H54 (cell line): ENCODE results near the gene SHB.
A peak's percentile ranks its signal among the peaks of the same experiment; 100 is the strongest.

Experiments used
- DNase-seq: peaks from one replicate; pipeline ENCODE4 v3.0.0; 2011; ENCODE audit warnings: low spot score, mixed read lengths; ENCODE audit not compliant: insufficient read length
- FAIRE-seq: peaks from 3 replicates; lab custom pipeline; 2011; peaks lifted over from hg19 to GRCh38; lab: Jason Lieb, UNC
- POLR2A ChIP-seq: IDR thresholded peaks from 2 replicates; pipeline ENCODE4 v1.6.1; 2011; ENCODE audit warnings: low read depth, mild to moderate bottlenecking, low read length

SHB gene

GRCh38 chr9:38000735-38001134 lies 68.3 kb downstream of the SHB start:
- no peak for FAIRE-seq
- DNase-seq, result no peak
- TF ChIP-seq POLR2A, result no peak

DNA sequence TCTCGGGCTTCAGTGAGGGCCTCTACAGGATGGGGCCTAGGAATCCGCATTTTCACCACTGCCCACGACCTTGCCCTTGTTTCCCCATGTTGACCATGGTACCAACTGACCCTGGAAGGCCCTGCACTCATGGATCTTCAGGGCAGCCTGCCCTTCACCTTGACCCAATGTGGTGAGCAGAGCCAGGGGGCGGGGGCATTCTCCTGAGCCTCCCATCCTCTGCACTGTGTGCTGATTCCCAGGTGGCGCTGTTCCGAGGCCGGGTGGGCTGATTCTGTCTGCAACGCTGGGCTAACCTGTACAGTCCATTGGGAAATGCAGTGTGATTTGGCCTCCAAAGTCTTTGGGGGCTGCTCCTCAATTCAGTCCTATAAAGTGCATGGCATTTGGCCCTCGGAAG lies 68.7 kb downstream of the SHB start:
- DNase-seq, result no peak
- no peak for TF ChIP-seq POLR2A
- FAIRE-seq, result no peak

DNA sequence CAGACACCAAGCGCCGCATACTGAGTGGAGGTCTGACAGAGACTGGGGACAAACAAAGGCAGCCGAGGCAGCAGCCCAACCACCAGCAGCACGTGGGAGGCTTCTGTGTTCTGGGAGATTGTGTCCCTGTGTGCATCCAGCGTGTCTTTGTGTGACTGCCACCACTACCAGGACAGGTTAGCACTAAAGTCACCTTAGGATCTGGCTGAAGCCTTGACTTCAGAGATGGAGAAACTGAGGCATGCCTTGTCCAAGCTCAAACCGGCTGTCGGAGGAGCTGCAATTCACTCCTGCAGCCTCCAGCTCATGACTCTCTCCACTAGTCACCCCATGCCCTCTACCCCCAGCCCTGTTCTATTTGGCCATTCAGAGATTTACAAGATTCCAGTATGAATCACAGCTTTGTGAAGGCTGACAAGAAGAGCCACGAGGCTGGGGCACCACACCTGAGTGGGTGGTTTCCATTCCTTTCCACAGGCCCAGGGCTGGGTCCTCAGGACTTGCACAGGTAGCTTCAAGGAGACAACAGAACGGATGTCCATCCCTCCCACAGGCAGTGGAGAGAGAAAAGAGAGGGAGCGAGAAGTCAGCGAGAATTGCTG lies 69.3 kb downstream of the SHB start:
- no peak for FAIRE-seq
- no peak for TF ChIP-seq POLR2A

DNA sequence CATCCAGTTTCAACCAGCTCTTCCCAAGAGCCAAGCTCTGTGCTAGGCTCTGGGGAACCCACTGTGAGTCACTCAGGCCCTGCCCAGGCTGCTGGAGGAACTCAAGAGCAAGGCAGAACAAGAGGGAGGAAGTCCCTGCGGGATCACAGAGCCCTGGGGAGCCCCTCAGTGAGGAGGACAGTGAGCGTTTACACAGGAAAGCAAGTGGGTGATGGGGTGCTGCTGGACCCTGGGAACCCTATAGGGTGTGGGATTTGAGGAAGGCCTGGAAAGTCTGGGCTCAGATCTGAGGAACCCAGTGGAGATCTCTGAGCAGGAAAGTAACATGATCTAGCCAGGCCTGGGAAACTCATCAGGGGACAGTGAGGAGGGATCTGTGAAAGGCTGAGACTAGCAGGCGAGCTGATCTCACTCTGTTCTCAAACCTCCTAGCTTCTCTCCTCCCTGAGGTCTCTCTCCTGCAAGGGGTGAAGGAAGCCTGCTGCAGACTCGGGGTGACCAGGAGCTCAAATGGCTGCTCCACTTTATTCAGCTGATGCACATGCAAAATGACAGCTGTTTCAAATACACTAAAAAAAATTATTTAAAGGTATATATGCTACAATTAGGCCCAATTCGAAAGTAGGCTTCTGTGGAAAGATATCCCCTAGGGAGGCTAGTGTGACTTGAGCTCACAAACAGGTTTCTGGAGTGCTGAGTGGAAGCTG lies 70.0 kb downstream of the SHB start:
- FAIRE-seq, result no peak
- DNase-seq, result no peak
- no peak for TF ChIP-seq POLR2A

More for the DNA sequence above, 69.3 kb downstream of the SHB start:
- DNase-seq, result peak; percentile 26

DNA sequence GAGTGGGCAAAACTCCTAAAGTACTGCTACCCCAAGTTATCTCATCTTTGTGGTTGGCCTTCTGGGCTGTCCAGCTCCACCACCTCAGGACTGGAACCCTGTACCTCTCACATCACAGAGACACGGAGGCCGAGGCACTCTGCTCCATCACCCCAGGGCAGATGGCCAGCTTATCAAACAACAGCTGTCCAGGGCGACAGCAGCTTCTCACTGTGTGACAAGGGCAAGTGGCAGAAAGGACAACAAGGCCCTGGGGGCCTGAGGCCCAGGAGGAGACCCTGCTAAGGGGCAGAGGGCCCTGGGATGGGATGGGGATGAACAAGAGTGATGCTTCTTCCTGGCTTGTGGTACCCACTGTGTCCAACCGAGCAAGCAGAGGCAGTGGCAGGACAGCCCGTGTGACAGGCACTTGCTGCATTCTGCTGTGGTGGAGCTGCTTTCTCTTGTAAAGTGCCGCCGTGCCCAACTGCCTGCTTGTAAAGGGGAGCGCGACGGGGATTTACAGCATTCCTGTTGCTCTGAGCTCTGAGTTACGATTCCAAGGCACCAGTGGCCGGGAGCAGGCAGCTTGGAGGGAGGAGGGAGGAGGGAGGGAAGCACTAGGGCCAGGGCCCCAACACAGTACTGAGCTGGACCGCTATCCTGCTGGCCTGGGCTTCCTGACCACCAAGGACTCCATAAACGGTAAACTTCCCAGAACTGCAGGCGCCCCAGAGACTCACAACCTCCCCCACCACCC lies 71.2 kb downstream of the SHB start:
- no peak for TF ChIP-seq POLR2A
- FAIRE-seq, result no peak
- no peak for DNase-seq

DNA sequence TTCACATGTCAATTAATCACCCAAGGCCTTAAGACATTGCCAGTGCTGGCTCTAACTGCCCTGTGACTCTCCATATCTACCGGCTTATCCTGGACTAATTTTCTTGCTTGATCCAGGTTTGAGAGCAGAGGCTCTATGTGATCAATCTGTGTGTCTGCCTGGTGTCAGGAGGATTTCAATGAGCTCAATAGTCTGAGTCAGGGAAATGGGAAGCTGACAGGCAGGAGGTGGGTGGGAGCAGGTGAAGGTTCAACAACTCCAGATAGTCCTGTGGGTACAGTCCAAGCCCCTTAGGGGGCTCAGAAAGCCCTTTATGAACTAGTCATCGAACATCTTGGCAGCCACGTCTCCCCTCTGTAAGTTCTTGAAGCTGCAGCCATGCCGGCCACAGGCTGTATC lies 72.2 kb downstream of the SHB start:
- DNase-seq, result no peak
- no peak for FAIRE-seq
- no peak for TF ChIP-seq POLR2A

GRCh38 chr9:37995961-37996818 lies 72.8 kb downstream of the SHB start:
- TF ChIP-seq POLR2A, result no peak
- DNase-seq, result no peak
- FAIRE-seq, result no peak

GRCh38 chr9:37995348-37995737 lies 73.7 kb downstream of the SHB start:
- DNase-seq (no peak), FAIRE-seq (no peak)

DNA sequence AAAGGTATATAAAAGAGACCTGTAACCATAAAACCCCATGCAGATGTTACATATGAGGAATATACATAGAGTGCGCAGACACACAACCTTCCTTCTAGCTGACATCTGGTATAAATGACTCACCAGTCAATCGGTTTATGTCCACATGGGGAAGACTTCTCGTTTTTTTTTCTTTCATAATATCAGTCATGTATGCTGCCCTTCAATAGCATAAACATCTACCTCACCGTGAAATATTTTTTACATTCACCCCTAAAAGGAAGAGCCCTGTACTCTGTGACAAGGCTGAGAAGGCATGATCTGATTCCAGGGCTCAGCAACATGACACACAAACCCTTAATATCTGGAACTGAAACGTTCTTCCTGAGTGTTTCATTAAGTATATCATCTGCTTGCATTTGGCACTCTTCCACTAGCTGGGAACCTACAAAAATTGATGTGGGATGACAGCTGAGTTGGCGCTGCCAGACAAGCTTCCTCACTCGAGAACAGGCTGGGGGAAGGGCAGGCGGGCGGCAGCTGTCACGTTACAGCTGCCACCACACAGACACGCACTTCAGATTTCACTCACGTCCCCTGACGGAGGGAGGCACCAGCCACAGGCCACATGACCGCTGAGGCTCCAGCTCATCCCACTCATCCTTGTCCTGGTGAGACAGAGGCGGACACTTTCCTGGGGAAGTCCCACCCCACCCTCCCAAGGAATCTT lies 74.2 kb downstream of the SHB start:
- DNase-seq (no peak), FAIRE-seq (no peak)
- TF ChIP-seq POLR2A, result no peak

More at GRCh38 chr9:37995348-37995737, 73.7 kb downstream of the SHB start:
- no peak for TF ChIP-seq POLR2A

DNA sequence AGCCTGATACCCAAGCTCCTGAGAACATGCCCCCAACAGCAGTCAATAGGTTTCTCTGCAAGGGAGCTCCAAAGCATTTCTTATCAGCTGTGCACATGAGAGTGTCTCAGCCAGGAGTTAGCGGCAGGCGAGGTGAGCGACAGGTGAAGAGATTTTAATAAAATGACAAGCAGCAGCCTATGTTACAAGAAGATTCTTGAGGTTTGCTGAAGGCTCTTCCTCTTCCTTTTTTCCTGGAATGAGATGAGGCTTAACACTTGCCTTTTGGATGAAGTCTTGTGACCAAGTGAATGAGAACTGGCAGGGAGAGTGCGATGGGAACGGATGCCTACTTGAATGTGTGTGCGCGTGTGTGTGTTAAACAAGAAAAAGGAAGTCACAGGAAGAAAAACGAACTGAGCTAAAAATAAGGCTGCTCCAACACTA lies 76.1 kb downstream of the SHB start:
- FAIRE-seq (no peak), DNase-seq (no peak)
- no peak for TF ChIP-seq POLR2A

DNA sequence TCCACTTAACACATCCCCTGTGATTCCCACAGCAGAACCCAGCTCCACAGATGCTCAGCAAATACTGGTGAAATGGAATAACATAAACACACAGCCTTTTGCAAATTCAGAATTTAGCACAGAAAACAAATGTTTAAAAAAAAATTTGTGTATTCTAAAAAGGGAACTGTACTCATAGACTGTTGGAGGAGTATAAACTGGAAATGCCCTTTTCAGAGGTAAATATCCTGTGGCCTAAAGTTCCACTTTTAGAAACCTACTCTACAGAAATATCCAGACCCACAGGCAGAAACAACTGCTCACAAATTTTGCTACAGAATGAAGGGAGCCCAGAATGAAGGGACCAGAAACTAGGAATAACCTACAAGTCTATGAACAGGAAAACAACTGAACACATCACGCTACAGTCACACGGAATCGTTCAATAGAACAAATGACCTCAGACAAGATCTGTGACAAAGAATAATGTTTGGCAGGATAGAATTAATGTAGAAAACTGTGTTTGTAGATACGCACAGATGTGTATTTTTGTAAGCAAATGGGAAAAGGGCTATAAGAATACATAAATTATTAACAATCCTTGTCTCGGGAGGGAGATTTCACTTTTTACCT lies 78.5 kb downstream of the SHB start:
- no peak for TF ChIP-seq POLR2A
- FAIRE-seq (no peak), DNase-seq (no peak)

DNA sequence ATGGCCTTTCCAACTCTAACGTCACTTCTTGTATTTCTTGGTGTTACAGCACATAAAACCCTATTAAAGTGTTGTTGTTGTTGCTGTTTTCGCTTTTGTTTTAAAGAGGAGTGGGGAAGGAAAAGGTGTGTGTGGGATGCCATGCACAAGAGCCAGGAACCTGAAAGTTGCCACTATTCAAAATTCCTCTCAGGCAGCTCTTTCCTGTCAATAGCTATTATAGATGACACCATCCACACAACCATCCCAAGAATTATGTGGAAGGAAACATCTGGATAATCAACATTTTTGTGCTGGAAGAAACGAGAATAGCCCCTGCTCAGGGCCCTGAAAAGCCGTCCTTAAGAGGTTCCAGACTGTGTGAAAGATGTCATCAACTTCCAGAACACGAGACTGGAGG lies 79.3 kb downstream of the SHB start:
- no peak for TF ChIP-seq POLR2A
- no peak for FAIRE-seq

GRCh38 chr9:37988602-37989001 lies 80.4 kb downstream of the SHB start:
- DNase-seq (no peak), FAIRE-seq (no peak)

More for the DNA sequence above, 79.3 kb downstream of the SHB start:
- DNase-seq, result no peak

More at GRCh38 chr9:37988602-37989001, 80.4 kb downstream of the SHB start:
- TF ChIP-seq POLR2A, result no peak
